ENCODE results near the gene UBE3C.

Gene UBE3C

GRCh38 chr7:157299317-157299612 is 160.5 kb downstream of the UBE3C start:
- DNase-seq, result no peak

GRCh38 chr7:157299613-157300368 is 161.1 kb downstream of the UBE3C start:
- DNase-seq, result no peak

GRCh38 chr7:157300369-157300825 is 161.7 kb downstream of the UBE3C start:
- no peak for DNase-seq

- no peak for DNase-seq
These were observed 162.9 kb downstream of the UBE3C start for GRCh38 chr7:157301610-157302120.

GRCh38 chr7:157306846-157307838 is 168.4 kb downstream of the UBE3C start:
- DNase-seq, result no peak

GRCh38 chr7:157309988-157310668 is 171.4 kb downstream of the UBE3C start:
- peak; percentile 87 for DNase-seq

GRCh38 chr7:157310676-157311185 is 172.0 kb downstream of the UBE3C start:
- DNase-seq, result peak; percentile 68

- DNase-seq, result no peak
These were observed 174.2 kb downstream of the UBE3C start for GRCh38 chr7:157312941-157313340.

GRCh38 chr7:157313645-157314044 is 174.9 kb downstream of the UBE3C start:
- no peak for DNase-seq

GRCh38 chr7:157318015-157318706 is 179.4 kb downstream of the UBE3C start:
- no peak for DNase-seq

Data from islet precursor cell (in vitro differentiated cells).